AG08395 (cell line): ENCODE data around the gene RIN3.

Experiments
- DNase-seq: peaks from one replicate; pipeline ENCODE4 v3.0.0; 2012; ENCODE audit warnings: mixed read lengths, low spot score

Gene RIN3

GRCh38 chr14:92528486-92529100 lies 15.0 kb downstream of the RIN3 start:
- DNase-seq: no peak

- DNase-seq: no peak
These were observed 16.3 kb downstream of the RIN3 start for GRCh38 chr14:92529903-92530302.

- no peak for DNase-seq
These were observed 17.7 kb downstream of the RIN3 start for GRCh38 chr14:92531106-92531873.

GRCh38 chr14:92532490-92533163 lies 19.0 kb downstream of the RIN3 start:
- no peak for DNase-seq

- no peak for DNase-seq
These were observed 21.5 kb downstream of the RIN3 start for GRCh38 chr14:92534932-92535643.

- DNase-seq: peak; percentile 83
These were observed 22.6 kb downstream of the RIN3 start for GRCh38 chr14:92536231-92536630.

GRCh38 chr14:92538412-92538985 lies 24.9 kb downstream of the RIN3 start:
- DNase-seq: no peak

- DNase-seq: no peak
These were observed 25.8 kb downstream of the RIN3 start for GRCh38 chr14:92539419-92539818.

- peak; percentile 15 for DNase-seq
These were observed 26.3 kb downstream of the RIN3 start for GRCh38 chr14:92539875-92540274.

- DNase-seq: peak; percentile 94
These were observed 27.0 kb downstream of the RIN3 start for GRCh38 chr14:92540472-92541048.

GRCh38 chr14:92542766-92543554 lies 29.4 kb downstream of the RIN3 start:
- DNase-seq: no peak

- no peak for DNase-seq
These were observed 30.6 kb downstream of the RIN3 start for GRCh38 chr14:92544051-92544720.

- DNase-seq: no peak
These were observed 32.9 kb downstream of the RIN3 start for GRCh38 chr14:92546347-92547053.

- DNase-seq: no peak
These were observed 35.7 kb downstream of the RIN3 start for GRCh38 chr14:92549105-92549858.

- peak; percentile 69 for DNase-seq
These were observed 36.3 kb downstream of the RIN3 start for GRCh38 chr14:92549859-92550230.

- no peak for DNase-seq
These were observed 37.7 kb downstream of the RIN3 start for GRCh38 chr14:92551044-92551841.

GRCh38 chr14:92552066-92552465 lies 38.5 kb downstream of the RIN3 start:
- no peak for DNase-seq

- DNase-seq: peak; percentile 27
These were observed 39.9 kb downstream of the RIN3 start for GRCh38 chr14:92553438-92553837.
